ENCODE measurements around the gene MBNL1. TPM values are rescaled to one million over a fixed set of nuclear protein-coding genes. Genes with fewer than 3 reads are reported as not detected.

Gene MBNL1
- total RNA-seq, 1 experiment from 2014 or later = 200 TPM

DNA sequence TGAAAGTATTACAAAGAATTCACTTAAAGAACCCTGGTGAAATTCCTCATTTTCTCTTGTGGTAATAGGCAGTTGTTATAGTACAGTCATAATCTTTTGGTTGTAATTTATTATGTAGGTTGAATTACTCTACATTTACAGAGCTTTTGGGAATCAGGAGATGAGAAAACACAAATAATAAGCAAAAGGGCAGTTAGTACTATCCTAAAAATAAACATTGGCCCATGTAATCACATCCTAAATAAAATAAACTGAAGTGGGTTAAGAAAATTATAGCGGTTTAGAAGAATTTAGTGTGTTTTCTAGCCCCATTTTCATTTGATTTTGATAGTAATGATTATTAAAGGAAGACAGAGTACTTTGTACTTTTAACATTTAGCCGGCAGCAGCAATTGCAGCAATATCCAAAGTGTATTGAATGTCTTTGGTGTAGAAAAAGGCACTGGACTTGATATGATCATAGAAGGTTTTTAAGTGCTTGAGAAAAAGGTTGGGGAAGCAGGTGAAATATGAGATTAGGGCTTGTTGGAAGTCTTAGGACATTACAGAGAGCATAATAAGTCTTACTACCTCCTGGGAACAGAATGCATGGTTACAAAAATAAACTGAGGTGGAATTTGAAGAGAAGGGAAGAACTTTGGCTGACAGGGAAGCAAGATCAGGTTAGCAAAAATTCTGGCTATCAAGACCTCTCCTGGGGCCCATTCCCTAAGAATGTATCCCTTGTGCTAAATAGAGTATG lies 79.9 kb downstream of the MBNL1 start:
- no peak for TF ChIP-seq ZFX (IDR thresholded peaks at IDR 0.05)
- TF ChIP-seq SIN3A (IDR thresholded peaks at IDR 0.05; ENCODE audit: low read depth) = no peak
- TF ChIP-seq, protein P1, sequence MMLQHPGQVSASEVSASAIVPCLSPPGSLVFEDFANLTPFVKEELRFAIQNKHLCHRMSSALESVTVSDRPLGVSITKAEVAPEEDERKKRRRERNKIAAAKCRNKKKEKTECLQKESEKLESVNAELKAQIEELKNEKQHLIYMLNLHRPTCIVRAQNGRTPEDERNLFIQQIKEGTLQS (IDR thresholded peaks at IDR 0.05) = no peak
- TF ChIP-seq SRF (IDR thresholded peaks at IDR 0.05; ENCODE audit: low read depth) = no peak
- no peak for TF ChIP-seq SP1 (IDR thresholded peaks at IDR 0.05; ENCODE audit: low read depth)
- TF ChIP-seq CEBPB (IDR thresholded peaks at IDR 0.05; ENCODE audit: low read depth) = no peak
- no peak for TF ChIP-seq EGR1 (IDR thresholded peaks at IDR 0.05; ENCODE audit: low read depth)
- TF ChIP-seq, protein P2, sequence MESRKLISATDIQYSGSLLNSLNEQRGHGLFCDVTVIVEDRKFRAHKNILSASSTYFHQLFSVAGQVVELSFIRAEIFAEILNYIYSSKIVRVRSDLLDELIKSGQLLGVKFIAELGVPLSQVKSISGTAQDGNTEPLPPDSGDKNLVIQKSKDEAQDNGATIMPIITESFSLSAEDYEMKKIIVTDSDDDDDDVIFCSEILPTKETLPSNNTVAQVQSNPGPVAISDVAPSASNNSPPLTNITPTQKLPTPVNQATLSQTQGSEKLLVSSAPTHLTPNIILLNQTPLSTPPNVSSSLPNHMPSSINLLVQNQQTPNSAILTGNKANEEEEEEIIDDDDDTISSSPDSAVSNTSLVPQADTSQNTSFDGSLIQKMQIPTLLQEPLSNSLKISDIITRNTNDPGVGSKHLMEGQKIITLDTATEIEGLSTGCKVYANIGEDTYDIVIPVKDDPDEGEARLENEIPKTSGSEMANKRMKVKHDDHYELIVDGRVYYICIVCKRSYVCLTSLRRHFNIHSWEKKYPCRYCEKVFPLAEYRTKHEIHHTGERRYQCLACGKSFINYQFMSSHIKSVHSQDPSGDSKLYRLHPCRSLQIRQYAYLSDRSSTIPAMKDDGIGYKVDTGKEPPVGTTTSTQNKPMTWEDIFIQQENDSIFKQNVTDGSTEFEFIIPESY (IDR thresholded peaks at IDR 0.05; ENCODE audit: extremely low read depth, insufficient replicate concordance, low read length) = no peak
- TF ChIP-seq YY1 (IDR thresholded peaks at IDR 0.05; ENCODE audit: extremely low read depth, insufficient replicate concordance, low read depth, low read length) = no peak
- TF ChIP-seq JUND (IDR thresholded peaks at IDR 0.05) = no peak
- TF ChIP-seq, protein P3, sequence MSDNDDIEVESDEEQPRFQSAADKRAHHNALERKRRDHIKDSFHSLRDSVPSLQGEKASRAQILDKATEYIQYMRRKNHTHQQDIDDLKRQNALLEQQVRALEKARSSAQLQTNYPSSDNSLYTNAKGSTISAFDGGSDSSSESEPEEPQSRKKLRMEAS (IDR thresholded peaks at IDR 0.05) = no peak
- TF ChIP-seq ELF1 (IDR thresholded peaks at IDR 0.05; ENCODE audit: borderline replicate concordance, low read depth) = no peak
- TF ChIP-seq FOSL1 (IDR thresholded peaks at IDR 0.05; ENCODE audit: low read depth) = no peak
- peak overlapping the region; percentile 40 for H3K4me2 ChIP-seq (ENCODE audit: low read length)
- intact Hi-C loops (cut with micrococcal nuclease) = no loop called here
- ChIA-PET RAD21 (ENCODE audit: low non-redundant PET in 1 of 2, low total read pairs in 2 of 2, uncharacterized antibody in 2 of 2, unreplicated experiment in 2 of 2) (no interaction called here), POLR2A (no interaction called here), CTCF (no interaction called here)
- no peak overlapping the region for H3K9ac ChIP-seq (ENCODE audit: low read length)
- no peak overlapping the region for H2AFZ ChIP-seq (ENCODE audit: low read depth, low read length, poor library complexity, severe bottlenecking)
- 0 out of 2 replicates have a peak, but pooled peaks cover 8% of the 10 kb centered on the region for H4K20me1 ChIP-seq (ENCODE audit: insufficient read depth)
- no peak for DNase-seq (ENCODE audit: low read depth, low spot score)
- H3K79me2 ChIP-seq (ENCODE audit: insufficient read depth, low read length) = peaks cover 99% of the 10 kb centered on the region
- no peaks in the 10 kb centered on the region for H3K9me3 ChIP-seq (ENCODE audit: control insufficient read depth in 1 of 2, insufficient read depth in 1 of 2, low read depth in 1 of 2, low read length in 2 of 2)
- H3K4me3 ChIP-seq (replicated peaks in 1 of 2; ENCODE audit: low read depth in 1 of 2, low read length in 2 of 2) = no peak overlapping the region
- no peaks in the 10 kb centered on the region for H3K27me3 ChIP-seq (ENCODE audit: insufficient read depth, low read length)
- peaks cover 0 to 5% of the 10 kb centered on the region in 2 experiments; a peak in 1 of 4 replicates for H3K36me3 ChIP-seq (ENCODE audit: control insufficient read depth in 1 of 2, insufficient read depth in 2 of 2, low read length in 2 of 2)
- no peak for ATAC-seq
- 0 out of 2 replicates have a peak, but pooled peaks cover 5% of the 10 kb centered on the region for H3K9me2 ChIP-seq (ENCODE audit: insufficient read depth)
- peaks cover 39 to 41% of the 10 kb centered on the region in 2 experiments for H3K4me1 ChIP-seq (ENCODE audit: control insufficient read depth in 1 of 2, insufficient read depth in 2 of 2, low read length in 2 of 2)
- H3K27ac ChIP-seq (ENCODE audit: low read depth, low read length) = peak overlapping the region; percentile 2; the same call in 1 of the 2 replicates
- no TSS peak for BruUV-seq (replicated peaks)
